GM23248 (cell line): ENCODE data around the gene CISH. TPM values are rescaled to one million over a fixed set of nuclear protein-coding genes. Genes with fewer than 3 reads are reported as not detected.

Experiments used
- DNase-seq: peaks from one replicate; pipeline ENCODE4 v3.0.0-alpha.2; 2015
- H2AFZ ChIP-seq: fragments of 200-600 bp; sonication (generic); 2 replicates; pipeline ENCODE4 v1.6.1; 2016; ENCODE audit warnings: antibody characterized with exemption
- H3F3A ChIP-seq: fragments of 200-600 bp; sonication (generic); 2 replicates; pipeline ENCODE4 v1.6.1; 2016; ENCODE audit warnings: mild to moderate bottlenecking, antibody characterized with exemption, mixed run types; ENCODE audit not compliant: insufficient read depth
- H3K27ac ChIP-seq: fragments of 200-600 bp; sonication (generic); 2 replicates; pipeline ENCODE4 v1.5.1; 2016; ENCODE audit warnings: mild to moderate bottlenecking
- H3K27me3 ChIP-seq: fragments of 200-600 bp; sonication (generic); replicated peaks from 2 replicates; pipeline ENCODE4 v1.6.1; 2016; ENCODE audit warnings: mild to moderate bottlenecking; ENCODE audit not compliant: insufficient read depth
- H3K36me3 ChIP-seq: fragments of 200-600 bp; sonication (generic); 2 replicates; pipeline ENCODE4 v1.6.1; 2016; ENCODE audit warnings: low read depth, mild to moderate bottlenecking
- H3K4me1 ChIP-seq: fragments of 200-600 bp; sonication (generic); 2 replicates; pipeline ENCODE4 v1.6.1; 2016; ENCODE audit warnings: mild to moderate bottlenecking; ENCODE audit not compliant: insufficient read depth
- H3K4me2 ChIP-seq: fragments of 200-600 bp; sonication (generic); one replicate; pipeline ENCODE4 v1.6.1; 2016; ENCODE audit warnings: mild to moderate bottlenecking; ENCODE audit not compliant: unreplicated experiment
- H3K4me3 ChIP-seq: fragments of 200-600 bp; sonication (generic); 2 replicates; pipeline ENCODE4 v1.5.1; 2016; ENCODE audit warnings: mild to moderate bottlenecking
- H3K79me2 ChIP-seq: fragments of 200-600 bp; sonication (generic); 2 replicates; pipeline ENCODE4 v1.6.1; 2016; ENCODE audit warnings: mild to moderate bottlenecking; ENCODE audit not compliant: insufficient read depth
- H3K9ac ChIP-seq: fragments of 200-600 bp; sonication (generic); 2 replicates; pipeline ENCODE4 v1.6.1; 2016; ENCODE audit warnings: mild to moderate bottlenecking
- H3K9me2 ChIP-seq: fragments of 200-600 bp; sonication (generic); 2 replicates; pipeline ENCODE4 v1.6.1; 2016; ENCODE audit warnings: mixed run types, mild to moderate bottlenecking, moderate library complexity; ENCODE audit not compliant: insufficient read depth
- H3K9me3 ChIP-seq: fragments of 200-600 bp; sonication (generic); one replicate; pipeline ENCODE4 v1.6.1; 2017; ENCODE audit warnings: low read depth
- H4K20me1 ChIP-seq: fragments of 200-600 bp; sonication (generic); 2 replicates; pipeline ENCODE4 v1.6.0; 2016; ENCODE audit not compliant: insufficient read depth
- EZH2 ChIP-seq: fragments of 200-600 bp; sonication (generic); IDR thresholded peaks from 2 replicates; pipeline ENCODE4 v1.6.1; 2018; ENCODE audit warnings: antibody characterized with exemption, mild to moderate bottlenecking; ENCODE audit not compliant: insufficient read depth, poor library complexity, severe bottlenecking
- EZH2phosphoT487 ChIP-seq: fragments of 200-600 bp; sonication (generic); IDR thresholded peaks from 2 replicates; pipeline ENCODE4 v1.6.1; 2018; ENCODE audit warnings: antibody characterized with exemption, moderate library complexity, mild to moderate bottlenecking, low read depth; ENCODE audit not compliant: insufficient read depth
- WGBS, 2 experiments: methylation state at CpG; one replicate each; pipeline ENCODE4 v1.1.6; 2015 to 2017; ENCODE audit warnings: low lambda C conversion rate in 2 of 2, low coverage in 1 of 2; ENCODE audit errors: missing lambda C conversion rate in 2 of 2; 5-methylcytosine and 5-hydroxymethylcytosine counted together
- in situ Hi-C: fragments of 300-500 bp; cut with MboI; formaldehyde crosslinking; loops from 2 replicates; pipeline ENCODE4 v1.15.0; 2020
- polyA plus RNA-seq: library from polyadenylated mRNA; unstranded; fragments of >200 nt; fragmentation: Nextera tagmentation; extraction: Ambion mirVana; gene quantifications from 2 replicates; pipeline ENCODE4 v1.2.1, GENCODE V29; 2016
- total RNA-seq: library from RNA; depleted of rRNA; stranded (reverse); fragments of >200 nt; shearing (Covaris generic); gene quantifications from 2 replicates; pipeline ENCODE4 v1.2.3, GENCODE V29; 2014

Gene CISH
- total and polyA plus RNA-seq, 2 experiments from 2014 or later = 1.1 to 1.6 TPM

DNA sequence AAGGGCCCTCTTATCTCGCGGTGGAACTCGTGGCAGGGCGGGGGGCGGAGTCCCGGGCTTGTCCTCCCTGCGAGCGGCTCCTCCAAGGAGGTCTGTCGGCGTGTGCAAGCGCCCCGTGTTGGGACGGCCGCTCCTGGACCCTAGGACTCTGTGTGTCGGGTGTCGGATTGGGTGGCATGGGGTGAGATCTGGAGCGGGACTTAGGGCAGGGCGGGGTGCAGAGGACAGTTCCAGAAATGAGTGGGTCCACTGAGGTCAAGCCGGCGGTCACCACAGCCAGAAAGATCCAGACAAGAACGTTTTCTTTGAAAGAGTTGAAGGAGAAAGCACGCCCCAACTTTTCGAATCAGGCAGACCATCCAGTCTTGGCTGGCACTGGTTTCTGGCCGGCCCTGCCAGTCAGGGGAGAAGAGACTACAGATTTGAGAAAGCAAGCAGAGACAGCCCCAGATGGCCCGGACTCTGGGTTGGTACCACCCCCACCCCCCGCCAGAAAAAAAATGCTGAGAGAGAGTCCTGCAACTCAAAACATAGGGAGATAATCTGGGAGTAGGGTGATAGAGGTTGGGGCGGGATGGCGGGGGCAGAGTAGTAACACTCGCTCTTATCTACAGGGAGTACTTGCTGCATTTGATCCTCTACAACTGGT is 784 bp upstream of the CISH start:
- Histone ChIP-seq H3K9me2 (no peaks in the 10 kb centered on the region), H4K20me1 (no peaks in the 10 kb centered on the region), H3K4me3 (peak overlapping the region; percentile 76), H3K79me2 (peaks cover 1% of the 10 kb centered on the region), H3F3A (no peaks in the 10 kb centered on the region; the same call in 1 of the 2 replicates), H3K9me3 (no peaks in the 10 kb centered on the region), H3K4me1 (no peaks in the 10 kb centered on the region), H3K9ac (peak overlapping the region; percentile 75), H3K4me2 (peak overlapping the region; percentile 89), H3K27ac (no peak overlapping the region), H2AFZ (peak overlapping the region; percentile 82), H3K36me3 (no peaks in the 10 kb centered on the region), H3K27me3 (no peaks in the 10 kb centered on the region)
- in situ Hi-C loops = loop anchor here (5.0 kb wide), 1 partner anchor 35 kb away; no protein-coding TSS in a partner anchor
- 6 to 7% methylated on average over 25 to 29 of the region's 29 CpGs for WGBS, 2 experiments
- TF ChIP-seq EZH2phosphoT487 (no peak), EZH2 (no peak)
- no peak for DNase-seq

DNA sequence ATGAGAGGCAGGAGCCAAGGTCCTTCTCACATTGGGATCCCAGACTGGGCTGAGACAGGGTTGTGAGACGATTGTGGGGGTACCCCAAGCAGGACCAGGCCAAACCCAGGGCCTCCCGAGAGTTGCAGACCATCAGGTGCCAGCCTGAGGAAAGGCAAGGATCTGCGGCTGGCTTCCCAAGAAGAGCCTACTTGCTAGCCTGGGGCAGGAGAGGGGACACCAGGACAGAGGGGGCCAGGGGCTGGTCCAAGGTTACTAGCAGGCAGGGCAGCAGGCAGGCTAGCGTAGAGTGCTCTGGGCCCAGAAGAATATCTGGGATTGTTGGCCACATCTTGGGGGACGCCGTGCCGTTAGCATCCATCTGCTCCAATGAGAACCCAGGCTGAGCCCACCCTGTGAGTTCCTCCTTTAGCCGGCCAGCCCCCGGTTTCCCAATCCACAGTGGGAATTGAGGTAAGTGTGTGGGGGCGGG is 546 bp downstream of the CISH start:
- H2AFZ ChIP-seq = peak overlapping the region; percentile 82
- no peaks in the 10 kb centered on the region for H3K4me1 ChIP-seq
- H3F3A ChIP-seq = no peaks in the 10 kb centered on the region
- H3K27me3 ChIP-seq = no peaks in the 10 kb centered on the region
- DNase-seq = no peak
- peak overlapping the region; percentile 89 for H3K4me2 ChIP-seq
- 6 to 14% methylated on average over 8 to 9 of the region's 10 CpGs for WGBS, 2 experiments
- no peak overlapping the region for H3K27ac ChIP-seq
- no peaks in the 10 kb centered on the region for H3K9me2 ChIP-seq
- no peaks in the 10 kb centered on the region for H4K20me1 ChIP-seq
- TF ChIP-seq EZH2phosphoT487 = no peak
- no peak for TF ChIP-seq EZH2
- peak overlapping the region; percentile 76 for H3K4me3 ChIP-seq
- peak overlapping the region; percentile 75 for H3K9ac ChIP-seq
- H3K36me3 ChIP-seq = no peaks in the 10 kb centered on the region
- no peaks in the 10 kb centered on the region for H3K79me2 ChIP-seq
- in situ Hi-C loops = loop anchor here (5.0 kb wide), 1 partner anchor 34 kb away; no protein-coding TSS in a partner anchor
- H3K9me3 ChIP-seq = no peaks in the 10 kb centered on the region

DNA sequence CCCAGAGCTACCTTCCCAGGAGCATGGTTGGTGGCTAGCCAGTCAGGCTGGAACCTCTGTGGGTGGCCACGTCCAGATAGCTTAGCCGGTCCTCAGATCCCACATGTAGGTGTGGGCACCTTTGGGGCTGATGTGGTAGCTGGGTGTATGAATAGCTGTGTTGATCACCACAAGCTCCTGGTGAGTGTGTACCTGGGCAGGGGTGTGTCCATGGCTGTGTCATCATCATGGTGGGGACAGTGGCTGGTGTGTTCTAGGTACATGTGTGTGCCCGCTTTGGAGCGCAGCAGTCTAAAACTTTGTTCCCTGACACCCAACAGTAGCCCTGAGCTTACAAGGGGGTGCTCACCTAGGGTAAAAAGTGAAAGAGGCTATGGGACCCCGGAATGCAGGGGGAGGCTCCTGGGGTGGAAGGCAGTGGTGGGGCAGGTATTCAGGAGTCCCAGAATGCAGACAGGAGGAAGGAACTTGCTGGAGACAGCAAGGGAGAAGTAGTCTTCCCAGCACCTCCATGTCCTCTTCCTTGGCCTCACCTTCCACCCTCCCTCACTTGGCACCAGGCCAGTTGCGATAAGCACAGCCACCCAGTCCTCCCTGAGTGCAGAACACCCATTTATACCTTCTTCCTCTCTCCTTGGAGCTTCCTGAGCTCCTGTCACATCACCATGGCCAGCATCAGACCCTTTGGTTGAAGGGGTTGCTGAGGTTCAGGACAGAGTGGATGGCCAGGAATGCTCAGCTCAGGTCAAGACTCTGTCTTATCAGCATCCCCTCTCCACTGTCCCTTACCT is 1.2 kb downstream of the CISH start:
- H3K9ac ChIP-seq = peak overlapping the region; percentile 75; the same call in 1 of the 2 replicates
- H3K27me3 ChIP-seq = no peaks in the 10 kb centered on the region
- peak overlapping the region; percentile 76; the same call in 1 of the 2 replicates for H3K4me3 ChIP-seq
- H3K36me3 ChIP-seq = no peaks in the 10 kb centered on the region
- H3K4me2 ChIP-seq = no peak overlapping the region
- no peaks in the 10 kb centered on the region for H3F3A ChIP-seq
- in situ Hi-C loops = loop anchor here (5.0 kb wide), 1 partner anchor 33 kb away; no protein-coding TSS in a partner anchor
- no peaks in the 10 kb centered on the region for H3K9me2 ChIP-seq
- H3K79me2 ChIP-seq = no peaks in the 10 kb centered on the region
- H4K20me1 ChIP-seq = no peaks in the 10 kb centered on the region
- no peak for DNase-seq
- H3K27ac ChIP-seq = no peak overlapping the region
- TF ChIP-seq EZH2 (no peak), EZH2phosphoT487 (no peak)
- 77 to 82% methylated on average over 6 of the region's 6 CpGs for WGBS, 2 experiments
- no peaks in the 10 kb centered on the region for H3K4me1 ChIP-seq
- H2AFZ ChIP-seq = no peak overlapping the region
- no peaks in the 10 kb centered on the region for H3K9me3 ChIP-seq

DNA sequence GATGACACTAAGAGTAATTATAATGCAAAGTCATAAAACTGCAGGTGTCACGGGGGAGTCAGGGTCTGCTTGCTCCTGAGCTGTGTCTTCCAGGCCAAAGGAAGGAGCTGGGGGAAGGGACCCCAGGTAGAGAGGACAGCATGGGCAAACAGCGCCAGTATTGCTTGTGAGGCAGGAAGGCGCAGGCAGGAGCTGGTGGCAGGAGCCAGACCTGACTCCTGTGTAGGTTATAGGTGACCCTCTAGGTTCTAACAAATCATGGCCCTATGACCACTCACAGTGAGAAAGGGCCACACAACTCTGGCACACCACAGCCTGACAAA is 1.9 kb downstream of the CISH start:
- Histone ChIP-seq H3K27me3 (no peaks in the 10 kb centered on the region), H3K27ac (no peak overlapping the region), H2AFZ (no peak overlapping the region), H4K20me1 (no peaks in the 10 kb centered on the region), H3K4me3 (no peak overlapping the region), H3F3A (no peaks in the 10 kb centered on the region), H3K79me2 (no peaks in the 10 kb centered on the region), H3K9ac (no peak overlapping the region), H3K36me3 (no peaks in the 10 kb centered on the region), H3K4me1 (no peaks in the 10 kb centered on the region), H3K4me2 (no peak overlapping the region), H3K9me3 (no peaks in the 10 kb centered on the region), H3K9me2 (no peaks in the 10 kb centered on the region)
- WGBS, 2 experiments = 96 to 100% methylated on average over 3 of the region's 3 CpGs
- TF ChIP-seq EZH2phosphoT487 (no peak), EZH2 (no peak)
- no peak for DNase-seq
- in situ Hi-C loops = loop anchor here (5.0 kb wide), 1 partner anchor 32 kb away; no protein-coding TSS in a partner anchor
